ENCODE data around the gene KPNB1.

The KPNB1 gene

DNA sequence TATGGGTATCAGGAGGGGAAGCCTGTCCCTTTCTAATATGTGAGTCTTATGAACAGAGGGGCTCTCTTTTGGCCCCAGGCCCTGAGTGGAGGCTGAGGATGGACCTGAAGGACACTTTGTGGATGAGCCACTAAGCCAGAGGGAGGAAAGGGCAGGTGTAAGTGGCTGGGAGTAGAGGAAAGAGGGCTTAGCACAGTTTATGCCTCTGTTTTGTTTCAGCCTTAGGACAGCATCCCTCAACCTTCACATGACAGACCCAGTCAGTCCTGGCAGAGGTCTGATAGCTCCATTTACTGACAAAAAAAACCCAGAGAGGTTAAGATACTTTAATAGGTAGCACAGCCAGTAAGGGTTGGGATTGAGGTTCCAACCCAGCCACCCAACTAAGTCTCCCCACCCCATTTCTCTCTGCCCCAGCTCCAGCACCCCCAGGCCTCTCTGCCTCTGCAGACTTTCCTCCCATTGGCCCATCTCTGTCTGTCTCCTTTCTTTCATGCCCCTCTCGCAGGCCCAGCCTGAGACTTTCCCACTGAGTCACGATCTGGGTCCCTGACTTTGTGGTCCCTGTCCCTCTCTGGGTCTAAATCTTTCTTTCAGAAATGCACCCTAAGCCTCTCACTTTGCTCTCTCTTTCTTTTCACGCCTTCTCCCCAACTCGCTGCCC is 78.6 kb downstream of the KPNB1 start:
- no peak for DNase-seq (ENCODE audit: low spot score)

DNA sequence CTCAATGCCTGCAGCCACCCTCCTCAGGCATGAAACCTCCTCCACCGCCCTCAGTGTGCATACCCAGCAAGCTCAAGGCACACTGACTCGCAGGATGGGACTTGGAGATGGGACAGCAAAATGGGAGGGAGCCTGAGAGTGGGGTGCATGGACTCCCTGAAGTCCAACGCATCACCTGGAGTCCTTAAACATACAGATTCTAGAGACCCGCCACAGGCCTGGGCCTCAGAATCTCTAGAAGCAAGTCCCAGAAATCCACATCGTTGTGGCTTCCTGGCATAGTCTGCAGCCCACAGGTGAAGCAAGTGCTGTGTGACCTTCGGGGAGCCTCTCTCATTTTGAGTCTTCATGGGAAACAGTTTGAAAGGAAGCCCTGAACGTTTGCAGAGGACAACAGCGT is 79.8 kb downstream of the KPNB1 start:
- no peak for DNase-seq (ENCODE audit: low spot score)

DNA sequence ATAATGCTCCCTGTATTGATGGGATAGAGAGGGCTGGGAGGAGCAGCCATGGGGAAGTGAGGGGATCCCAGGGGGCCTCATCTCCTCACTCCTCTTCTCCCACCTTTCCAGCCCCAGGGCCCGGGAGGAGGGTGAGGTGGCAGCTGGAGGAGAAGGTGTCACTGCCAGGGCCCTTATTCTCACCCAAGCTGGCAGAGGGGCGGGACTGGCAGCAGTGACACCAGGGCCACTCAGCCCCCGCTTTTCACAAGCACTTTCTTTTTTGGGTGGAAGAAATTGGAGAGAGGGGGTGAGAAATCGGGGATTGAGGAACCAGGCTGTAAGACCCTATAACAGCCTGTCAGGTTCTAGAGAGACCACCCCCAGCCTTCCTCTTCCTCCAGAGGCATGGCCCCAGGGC is 81.0 kb downstream of the KPNB1 start:
- no peak for DNase-seq (ENCODE audit: low spot score)

DNA sequence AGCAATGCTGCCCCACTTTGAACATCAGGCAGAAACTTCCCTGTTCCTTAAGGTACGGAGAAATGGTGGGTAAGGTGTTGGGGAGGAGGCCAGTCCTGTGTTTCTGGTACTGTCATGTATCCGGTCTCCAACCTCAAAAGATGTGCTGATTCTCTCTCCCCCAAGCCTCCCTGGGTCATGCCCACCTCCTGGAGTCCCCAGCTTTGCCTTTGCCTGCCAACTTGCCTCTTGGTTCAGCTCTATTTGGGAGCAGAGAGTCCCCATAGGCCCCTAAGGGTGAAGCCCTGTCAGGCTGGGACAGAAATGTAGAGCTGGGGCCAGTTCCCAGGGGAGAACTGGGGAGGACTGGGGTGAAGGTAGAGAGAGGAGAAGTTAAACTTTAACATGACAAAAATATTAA is 81.7 kb downstream of the KPNB1 start:
- no peak for DNase-seq (ENCODE audit: low spot score)

DNA sequence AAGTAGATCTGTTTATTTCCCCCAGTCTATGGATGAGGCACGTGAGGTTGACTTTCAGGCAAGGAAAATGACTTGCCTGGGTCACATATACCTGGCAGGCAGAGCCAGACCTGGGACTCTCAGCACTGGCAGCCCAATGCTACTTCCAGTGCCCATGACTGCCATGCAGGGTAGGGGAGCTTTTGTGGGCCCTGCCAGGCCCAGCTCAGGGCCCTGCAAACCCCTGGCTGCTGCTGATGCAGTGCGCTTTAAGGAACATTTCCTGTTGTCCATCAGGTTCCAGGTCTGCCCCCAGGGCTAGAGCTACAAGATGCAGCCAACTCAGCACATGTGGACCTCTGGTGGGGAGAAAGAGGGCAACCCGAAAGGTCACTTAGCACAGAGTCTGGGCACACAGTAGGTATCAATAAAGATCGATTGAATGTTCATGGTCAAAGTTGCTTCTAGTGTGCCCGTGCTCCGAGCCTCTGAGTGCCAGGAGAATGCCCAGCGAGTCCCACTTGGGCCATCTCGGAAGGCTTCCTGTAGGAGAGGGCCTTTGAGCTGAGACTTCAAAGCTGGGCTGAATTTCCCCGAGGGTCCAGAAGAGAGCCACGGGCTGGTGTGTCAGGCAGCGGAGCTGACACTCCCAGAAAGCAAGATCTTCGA is 82.8 kb downstream of the KPNB1 start:
- DNase-seq (ENCODE audit: low spot score): no peak

DNA sequence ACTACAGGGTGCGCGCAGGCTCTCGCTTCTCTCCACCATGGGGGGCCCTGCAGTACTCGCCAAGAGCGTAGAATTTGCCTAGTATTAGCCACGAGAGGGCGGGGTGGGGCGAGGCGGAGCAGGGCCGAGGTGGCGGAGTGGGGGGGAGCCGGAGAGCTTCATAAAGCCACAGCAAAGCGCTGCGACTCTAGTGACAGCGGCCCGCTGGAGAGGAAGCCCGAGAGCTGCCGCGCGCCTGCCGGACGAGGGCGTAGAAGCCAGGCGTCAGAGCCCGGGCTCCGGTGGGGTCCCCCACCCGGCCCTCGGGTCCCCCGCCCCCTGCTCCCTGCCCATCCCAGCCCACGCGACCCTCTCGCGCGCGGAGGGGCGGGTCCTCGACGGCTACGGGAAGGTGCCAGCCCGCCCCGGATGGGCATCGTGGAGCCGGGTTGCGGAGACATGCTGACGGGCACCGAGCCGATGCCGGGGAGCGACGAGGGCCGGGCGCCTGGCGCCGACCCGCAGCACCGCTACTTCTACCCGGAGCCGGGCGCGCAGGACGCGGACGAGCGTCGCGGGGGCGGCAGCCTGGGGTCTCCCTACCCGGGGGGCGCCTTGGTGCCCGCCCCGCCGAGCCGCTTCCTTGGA is 83.4 kb downstream of the KPNB1 start, which contains the start of gene TBX21:
Gene TBX21, plus strand, starts transcription at position 190 of the 627 bp plus-strand sequence. Its CDS starts 219 bp downstream, at position 409.
- peak; percentile 60 for DNase-seq (ENCODE audit: low spot score)

DNA sequence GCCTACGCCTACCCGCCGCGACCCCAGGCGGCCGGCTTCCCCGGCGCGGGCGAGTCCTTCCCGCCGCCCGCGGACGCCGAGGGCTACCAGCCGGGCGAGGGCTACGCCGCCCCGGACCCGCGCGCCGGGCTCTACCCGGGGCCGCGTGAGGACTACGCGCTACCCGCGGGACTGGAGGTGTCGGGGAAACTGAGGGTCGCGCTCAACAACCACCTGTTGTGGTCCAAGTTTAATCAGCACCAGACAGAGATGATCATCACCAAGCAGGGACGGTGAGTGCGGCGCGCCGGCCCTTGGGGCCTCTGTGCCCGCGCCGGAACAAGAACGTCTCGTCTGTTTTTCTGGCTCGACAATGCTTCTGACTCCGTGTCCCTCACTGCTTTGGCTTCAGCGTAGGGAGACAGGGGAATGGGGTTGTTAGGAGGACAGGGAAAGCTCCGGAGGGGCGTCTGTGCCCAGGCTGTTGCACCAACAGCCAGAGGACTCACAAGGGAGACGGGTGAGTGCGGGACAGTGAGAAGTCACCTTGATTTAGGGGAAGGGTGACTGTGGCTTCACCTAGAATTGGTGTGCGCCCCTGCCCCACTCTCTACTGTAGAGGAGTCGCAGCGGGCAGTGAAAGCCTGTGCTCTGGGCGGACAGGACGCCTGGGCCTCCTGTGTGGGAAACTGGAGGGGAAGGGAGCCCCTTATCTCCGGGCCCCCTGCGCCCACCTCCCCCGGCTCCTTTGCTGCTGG is 84.1 kb downstream of the KPNB1 start:
- DNase-seq (ENCODE audit: low spot score): no peak

DNA sequence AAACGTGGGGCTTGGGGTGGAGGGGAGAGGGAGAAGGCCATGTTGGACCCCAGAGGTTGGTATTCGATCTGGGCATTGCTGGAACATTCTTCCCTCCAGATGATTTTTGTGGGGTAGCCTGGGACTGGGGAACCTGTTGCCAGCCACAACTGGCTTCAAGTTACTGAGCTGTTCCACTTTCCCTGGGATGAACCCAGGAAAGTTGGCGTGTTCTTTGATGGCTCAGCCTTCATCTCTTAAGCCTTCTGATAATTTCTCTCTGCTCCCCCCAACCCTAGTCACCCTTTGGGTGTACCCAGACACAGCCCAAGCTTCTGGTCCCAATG is 85.4 kb downstream of the KPNB1 start:
- no peak for DNase-seq (ENCODE audit: low spot score)
